Hypothalamus (tissue), 51 donors: ENCODE results near the gene OMD.

ENCODE experiments used
- DNase-seq, 51 donors: peaks; one replicate each; lab custom pipeline; 2025; lab: John Stamatoyannopoulos, UW

Gene OMD, protein sequence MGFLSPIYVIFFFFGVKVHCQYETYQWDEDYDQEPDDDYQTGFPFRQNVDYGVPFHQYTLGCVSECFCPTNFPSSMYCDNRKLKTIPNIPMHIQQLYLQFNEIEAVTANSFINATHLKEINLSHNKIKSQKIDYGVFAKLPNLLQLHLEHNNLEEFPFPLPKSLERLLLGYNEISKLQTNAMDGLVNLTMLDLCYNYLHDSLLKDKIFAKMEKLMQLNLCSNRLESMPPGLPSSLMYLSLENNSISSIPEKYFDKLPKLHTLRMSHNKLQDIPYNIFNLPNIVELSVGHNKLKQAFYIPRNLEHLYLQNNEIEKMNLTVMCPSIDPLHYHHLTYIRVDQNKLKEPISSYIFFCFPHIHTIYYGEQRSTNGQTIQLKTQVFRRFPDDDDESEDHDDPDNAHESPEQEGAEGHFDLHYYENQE

DNA sequence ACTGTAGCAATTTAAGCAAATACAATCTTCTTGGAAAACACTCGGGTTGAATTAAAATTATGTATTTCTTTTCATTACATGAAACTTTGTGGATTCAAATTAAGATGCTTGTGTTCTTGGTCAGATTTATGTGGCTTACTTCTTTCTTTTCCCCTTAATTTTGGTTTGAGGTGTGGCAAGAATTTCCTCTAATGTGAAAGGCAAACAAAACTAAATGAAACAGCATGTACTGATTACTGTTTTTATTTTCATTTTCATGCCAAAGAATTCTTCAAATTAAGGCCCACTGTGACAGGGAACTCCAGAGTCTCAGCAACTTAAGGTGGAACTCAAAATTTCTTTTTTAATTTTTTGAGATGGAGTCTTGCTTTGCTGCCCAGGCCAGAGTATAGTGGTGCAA is at the start of gene OMD:
TSS of gene OMD (minus strand) at position 132 of the 400 bp plus-strand sequence. CDS start 6,913 bp downstream, outside the sequence.
- no peak for DNase-seq

DNA sequence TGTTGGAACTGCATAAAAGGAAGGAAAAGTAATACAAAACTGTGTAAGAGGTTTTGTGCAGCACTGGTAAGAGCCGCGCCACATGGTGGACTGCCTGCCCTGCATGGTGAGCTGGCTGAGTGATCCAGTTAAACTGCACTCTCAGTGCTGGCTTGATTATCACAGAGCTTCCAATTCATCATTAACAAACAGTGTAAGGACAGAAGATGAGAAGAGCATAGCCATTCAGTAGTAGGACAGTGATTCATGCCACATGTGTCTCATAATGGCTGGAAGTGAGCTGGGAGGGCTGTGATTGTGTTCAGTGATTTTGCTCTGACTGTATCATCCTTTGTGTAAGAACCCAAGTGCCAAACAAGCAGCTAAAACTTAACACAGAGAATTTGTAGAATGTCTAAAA is 43.9 kb upstream of the OMD start:
- peak in 12 of 51 donors; percentile 2 to 36 (median 8) for DNase-seq

DNA sequence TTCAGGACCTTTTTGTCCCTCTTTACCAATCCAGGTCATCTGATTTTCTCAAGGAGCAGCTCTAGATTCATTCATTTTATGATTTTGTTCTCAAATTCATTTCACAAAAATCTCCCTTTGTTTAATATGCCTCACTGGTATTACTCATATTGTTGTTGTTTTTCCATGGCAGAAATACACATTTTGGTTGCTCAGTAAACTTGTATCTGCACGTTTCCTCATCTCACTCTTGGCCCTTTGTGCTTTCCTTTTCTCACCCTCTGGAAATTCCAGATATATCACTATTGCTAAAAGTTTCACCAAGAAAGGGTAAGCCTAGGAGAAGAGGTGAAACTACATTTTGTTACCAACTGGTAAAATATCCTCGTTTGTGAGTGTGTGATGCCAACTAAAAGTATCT is 43.2 kb upstream of the OMD start:
- DNase-seq, result no peak

DNA sequence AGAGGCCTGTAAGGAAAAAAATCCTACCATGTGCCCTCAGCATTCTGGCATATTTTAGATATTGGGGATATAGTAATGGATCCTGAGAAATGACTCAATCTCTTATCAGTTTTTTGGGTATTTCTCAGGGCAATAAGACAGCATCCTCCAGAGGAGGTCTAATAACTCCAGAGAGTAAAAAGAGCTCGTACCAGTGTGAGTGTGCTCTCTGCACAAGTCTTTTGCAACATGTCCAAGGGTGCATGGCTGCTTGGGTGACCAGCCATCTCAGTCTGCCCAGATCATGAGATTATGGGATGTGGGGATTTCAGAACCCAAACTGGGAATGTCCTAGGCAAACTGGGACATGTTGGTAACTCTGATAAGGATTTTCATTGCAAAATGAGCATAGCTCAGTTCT is 42.8 kb upstream of the OMD start:
- DNase-seq, result no peak

DNA sequence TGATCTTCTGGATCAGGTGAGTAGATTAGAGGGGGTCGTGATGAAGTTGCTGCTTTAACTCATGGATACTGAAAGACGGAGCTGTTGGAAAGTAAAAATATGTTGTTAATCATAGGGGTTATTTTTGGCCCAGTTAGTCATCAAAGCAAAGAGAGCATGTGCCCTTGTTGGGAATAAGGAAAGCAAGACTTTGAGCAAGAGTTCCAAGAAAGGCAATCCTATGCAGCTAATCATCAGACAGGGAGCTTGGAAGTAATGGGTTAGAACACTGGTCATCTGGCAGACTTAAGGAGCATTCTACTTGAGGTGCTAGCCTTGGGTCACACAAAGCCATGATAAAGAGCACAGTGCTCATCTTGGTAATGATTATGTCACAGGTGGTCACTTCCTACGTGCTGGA is 39.7 kb upstream of the OMD start:
- DNase-seq, result no peak

DNA sequence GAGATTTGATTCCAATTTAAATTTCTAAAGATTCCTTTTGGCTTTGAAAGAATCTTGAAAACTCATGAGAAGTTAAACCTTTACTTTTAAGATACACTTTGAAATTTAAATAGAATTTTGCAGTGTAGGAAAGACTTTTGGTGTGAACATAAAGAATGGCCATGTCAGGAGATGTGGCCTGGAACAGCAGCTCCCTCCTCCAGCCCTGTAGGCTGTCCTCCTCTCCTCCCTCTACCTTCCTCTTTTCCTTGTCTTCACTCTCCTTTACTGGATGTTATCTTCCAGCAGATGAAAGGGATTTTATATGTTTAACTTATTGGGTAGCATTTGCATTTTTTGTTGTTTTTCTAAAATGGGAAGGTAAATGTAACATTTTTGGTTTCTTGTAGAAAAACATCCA is 39.1 kb upstream of the OMD start:
- no peak for DNase-seq

DNA sequence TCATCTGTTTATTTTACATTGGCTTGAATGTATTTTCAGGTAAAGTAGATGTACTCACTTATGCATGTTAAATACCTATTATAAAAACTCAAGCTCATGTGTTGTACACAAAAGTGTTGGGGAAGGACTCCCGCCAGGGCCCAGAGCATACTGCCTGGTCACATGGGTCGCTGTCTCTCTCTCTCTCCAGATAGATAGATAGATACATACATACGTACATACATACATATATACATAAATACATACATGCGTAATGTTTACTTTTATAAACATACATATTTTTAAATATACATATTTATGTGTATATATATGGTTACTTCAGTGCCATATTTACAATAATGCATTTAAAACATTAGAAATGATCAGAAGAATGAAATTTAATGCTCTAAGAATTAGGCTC is 33.3 kb upstream of the OMD start:
- no peak for DNase-seq

DNA sequence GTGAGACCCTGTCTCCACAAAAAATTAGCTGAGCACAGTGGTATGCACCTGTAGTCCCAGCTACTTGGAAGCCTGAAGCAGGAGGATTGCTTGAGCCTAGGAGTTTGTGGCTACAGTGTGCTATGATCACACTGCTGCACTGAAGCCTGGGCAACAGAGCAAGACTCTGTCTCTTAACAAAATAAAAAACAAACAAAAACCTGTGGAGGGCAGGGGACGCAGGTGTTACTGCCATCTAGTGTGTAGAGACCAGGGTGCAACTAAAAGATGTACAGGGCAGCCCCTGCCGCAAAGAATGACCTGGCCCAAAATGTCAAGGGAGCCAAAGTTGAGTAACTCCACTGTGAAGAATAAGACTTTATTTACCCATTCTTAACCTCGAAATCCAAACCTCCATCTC is 30.9 kb upstream of the OMD start:
- no peak for DNase-seq

DNA sequence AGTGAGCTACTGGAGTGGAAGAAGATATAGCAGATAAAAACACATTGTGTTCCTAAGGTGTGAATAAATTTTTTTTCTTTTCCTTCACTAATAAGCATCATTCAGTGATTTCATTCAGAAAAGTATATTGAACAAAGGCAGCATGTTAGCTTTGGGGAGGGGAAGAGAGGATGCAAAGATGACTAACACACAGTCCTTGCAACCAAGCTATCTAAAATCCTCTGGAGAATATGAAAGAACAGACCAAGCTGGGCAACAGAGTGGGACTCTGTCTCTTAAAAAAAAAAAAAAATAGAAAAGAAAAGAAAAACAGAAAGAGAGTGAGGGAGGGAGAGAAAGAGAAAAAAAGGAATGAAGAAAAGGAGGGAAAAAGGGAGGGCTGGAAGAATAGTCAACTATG is 22.3 kb upstream of the OMD start:
- DNase-seq, result no peak

DNA sequence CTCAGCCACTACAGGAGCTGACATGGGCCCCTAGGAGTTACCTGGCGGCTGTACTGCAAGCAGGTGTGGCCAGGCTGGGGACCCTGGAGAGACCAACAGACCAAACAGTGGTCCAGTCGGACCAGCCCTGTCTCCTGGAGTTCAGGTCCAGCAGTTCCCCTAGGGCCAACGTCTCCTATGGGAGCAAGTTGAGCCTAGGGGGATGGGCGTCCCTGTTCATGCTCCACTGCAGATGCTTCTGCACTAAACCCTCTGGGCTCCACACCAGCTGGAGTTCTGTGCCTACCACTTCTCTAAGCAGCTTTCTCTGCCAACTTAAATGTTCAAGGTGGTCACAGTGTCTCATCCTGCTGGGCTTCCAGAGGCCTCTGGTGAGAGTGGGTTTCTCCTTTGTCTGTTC is 20.6 kb upstream of the OMD start:
- DNase-seq, result no peak

DNA sequence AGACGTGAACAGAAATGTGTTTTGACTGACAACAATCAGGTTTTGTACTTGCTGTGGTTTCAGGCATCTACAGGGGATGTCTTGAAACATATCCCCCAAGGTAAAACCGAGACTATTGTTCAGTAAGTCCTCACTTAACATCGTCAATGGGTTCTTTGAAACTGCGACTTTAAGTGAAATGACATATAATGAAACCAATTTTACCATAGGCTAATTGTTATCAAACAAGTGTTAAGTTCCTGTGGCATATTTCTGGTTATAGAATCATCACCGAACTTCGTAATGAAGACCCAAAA is 16.4 kb upstream of the OMD start:
- DNase-seq, result no peak

DNA sequence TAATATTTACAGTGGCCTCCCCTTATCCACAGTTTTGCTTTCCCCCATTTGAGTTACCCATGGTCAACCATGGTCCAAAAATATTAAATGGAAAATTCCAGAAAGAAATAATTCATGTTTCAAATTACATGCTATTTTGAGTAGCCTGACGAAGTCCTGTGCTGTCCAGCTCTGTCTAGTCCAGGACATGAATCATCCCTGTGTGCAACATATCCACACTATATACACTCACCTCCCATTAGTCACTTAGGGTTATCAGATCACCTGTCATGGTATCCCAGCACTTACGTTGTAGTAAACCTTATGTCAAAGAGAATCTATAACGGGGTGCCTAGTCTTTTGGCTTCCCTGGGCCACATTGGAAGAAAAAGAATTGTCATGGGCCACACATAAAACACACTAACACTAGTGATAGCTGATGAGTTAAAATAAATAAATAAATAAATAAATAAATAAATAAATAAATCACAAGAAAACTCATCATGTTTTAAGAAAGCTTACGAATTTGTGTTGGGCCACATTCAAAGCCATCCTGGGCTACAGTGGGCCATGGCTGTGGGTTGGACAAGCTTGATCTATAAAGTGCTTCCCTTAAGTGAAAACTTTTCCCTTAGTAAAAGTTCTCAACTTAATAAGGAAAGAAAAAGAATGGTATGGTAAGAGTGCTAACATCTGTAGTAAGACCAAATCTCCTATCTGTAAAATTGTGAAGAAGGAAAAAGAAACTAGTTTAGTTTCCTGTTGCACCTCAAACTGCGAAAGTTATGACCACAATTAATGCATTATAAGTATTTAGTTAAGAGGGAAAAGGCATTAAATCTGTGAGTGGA is 15.9 kb upstream of the OMD start:
- no peak for DNase-seq

DNA sequence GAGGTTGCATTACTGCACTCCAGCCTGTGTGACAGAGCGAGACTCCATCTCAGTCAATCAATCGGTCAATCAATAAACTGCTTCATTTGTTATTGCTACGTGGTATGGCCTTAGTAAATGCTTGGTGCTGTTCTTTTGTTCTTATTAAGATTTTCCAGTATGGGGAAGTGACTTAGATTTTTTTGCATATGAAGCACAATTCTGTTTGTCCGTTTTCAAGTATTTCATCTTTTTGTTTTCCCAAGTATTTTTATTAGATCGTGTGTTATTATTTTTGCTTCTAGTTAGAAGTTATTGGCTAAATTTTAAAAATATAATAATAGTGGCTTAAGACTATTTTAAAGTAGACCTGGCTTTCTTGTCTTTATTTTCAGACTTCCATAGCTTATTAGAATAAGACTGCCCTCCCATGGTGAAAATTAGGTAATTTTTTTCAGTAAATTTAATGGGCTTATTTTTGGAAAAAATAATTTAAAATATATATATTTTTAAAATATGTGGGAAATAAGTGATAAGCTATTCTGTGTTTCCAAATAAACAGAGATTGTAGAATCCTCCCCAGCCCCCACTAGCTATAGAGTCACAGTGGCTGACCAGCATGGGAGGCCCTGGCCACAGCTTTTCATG is 14.7 kb upstream of the OMD start:
- DNase-seq, result no peak

DNA sequence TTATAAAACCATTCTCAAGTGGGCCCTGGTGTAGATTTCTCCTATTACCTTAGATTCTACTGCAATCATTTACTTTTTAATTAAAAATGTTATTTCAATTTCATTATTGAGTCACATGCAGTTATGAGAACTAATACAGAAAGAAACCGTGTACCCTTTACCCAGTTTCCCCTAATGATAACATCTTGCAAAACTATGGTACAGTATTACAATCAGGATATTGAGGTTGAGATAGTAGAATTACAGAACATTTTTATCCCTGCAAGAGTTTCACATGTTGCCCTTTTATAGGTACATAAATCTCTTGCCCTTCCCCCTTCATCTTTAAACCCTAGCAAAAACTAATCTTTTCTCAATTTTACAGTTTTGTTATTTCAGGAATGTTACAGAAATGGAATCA is 11.0 kb upstream of the OMD start:
- no peak for DNase-seq

DNA sequence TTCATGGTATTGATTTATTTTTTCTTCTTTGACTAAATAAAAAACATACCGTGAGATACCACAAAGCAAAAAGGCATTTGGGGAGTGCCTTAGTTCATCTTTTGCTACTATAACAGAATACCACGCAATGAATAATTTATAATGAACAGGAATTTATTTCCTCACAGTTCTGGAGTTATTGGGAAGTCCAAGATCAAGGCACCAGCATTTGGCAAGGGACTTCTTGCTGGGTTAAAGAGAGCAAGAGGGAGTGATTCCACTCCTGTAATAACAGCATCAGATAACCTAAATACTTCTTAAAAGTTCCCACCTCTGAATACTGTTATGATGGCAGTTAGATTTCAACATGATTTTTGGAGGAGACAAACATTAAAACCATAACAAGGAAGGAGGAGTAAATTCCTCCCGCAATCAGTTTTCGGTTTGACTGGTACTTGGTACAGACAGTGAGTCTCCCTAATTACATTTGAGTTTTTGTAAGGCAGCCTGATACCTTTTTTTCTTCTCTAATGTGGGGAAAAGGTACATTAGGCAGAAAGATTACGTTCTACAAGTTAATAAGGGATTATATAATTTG is 8.8 kb upstream of the OMD start:
- DNase-seq, result no peak

DNA sequence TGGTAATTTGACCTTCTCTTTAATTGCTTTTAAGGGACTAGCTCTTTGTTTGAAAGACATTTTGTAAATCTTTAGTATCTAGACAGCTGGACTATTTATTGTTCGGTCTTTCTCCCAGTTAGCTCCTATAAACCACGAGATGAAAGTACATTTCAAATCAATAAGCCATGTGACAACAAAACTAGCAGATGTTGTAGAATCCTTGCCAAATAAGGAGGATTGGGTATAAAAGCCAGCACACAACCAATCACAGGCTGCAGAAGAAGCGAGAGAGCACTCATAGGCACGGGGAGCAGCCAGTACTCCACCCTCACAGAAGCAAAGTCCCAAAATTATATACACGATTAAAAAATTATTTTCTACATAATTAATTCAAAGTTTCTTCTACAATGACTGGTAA is 8.1 kb upstream of the OMD start:
- DNase-seq, result peak in 1 of 51 donors; percentile 6

DNA sequence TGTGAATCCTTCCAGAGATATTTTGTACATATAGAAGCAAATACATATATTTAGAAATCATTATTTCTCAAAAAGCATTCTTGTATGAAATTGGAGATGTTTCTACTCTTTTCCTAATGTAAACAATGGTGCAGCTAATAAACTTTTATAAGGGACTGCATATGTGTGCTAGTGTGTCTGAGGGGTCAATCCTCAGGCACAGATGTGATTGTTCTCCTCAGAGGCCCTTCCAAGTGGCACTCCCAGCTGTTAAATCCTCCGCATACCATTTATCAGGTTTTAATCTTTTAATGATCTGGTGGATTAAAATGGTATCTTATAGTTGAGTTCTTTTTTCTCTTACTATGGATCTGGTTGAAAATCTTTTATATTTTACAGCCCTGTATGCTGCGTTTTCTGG is 5.6 kb upstream of the OMD start:
- no peak for DNase-seq

DNA sequence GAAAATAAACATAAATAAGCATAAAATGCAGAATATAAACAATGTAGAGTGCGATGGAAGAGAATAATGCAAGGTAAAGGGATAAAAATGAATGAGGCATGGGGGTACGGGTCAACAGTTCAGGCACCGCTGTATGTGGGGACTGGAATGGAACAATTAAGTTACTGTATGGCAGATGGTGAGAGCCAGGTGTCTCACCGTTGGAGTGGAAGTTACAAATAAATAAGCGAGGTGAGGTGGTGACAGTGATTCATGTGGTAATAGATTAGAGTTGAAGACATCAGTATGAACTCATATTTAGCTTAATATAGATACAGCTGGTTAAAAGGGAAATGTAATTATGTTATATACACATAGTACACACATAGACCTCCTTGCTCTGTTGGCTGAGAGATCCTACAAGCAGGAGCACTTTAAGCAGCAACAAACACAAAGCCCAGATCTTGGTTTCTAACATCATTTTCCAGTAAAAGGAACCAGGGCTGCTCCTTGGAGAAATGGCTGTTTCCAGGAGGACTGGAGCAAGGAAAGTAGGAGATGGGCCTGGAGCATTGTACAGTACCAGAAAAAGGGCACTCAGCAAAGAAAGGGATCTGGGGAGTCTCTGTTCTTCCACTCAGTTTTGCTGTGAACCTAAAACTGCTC is 2.4 kb upstream of the OMD start:
- DNase-seq, result no peak

DNA sequence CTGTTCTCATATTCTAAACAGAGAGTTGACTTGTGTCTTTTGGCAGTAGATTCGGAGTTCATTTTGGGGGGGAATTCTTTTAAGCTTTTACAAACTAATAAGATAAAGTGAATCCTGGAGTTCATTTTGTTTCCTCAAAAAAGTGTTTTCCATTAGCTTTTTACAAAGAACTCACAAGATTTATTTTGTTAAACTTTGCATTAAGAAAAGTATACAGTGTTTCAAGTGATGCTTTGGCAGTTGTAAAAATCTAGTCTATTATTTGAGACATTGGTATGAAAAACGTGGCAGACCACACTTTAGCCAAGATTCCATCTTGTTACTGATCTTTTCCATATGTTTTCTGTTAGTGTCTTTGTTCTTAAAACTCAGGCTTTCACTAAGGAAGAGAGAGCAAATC is 1.2 kb upstream of the OMD start:
- DNase-seq, result no peak

DNA sequence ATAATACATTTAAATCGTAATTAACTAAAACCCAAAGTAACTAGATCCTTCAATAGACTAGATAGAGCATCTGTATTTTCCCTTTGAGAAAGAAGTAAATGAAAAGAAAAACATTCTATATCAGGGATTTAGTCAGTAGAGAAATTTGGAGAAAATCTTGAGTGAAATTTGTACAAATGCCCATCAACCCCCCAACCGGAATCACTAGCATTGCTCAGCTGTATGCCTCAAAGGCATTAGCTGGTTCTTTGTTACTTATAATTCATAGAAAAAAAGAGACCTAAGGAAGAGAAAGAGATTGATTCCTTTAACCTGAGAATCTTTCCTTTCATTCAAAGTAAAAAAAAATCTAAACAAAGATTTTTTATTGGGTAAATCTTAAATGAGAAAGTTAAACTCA is 659 bp downstream of the OMD start:
- no peak for DNase-seq
